MM.1S (cell line): Measurements from ENCODE around the gene NUP153.

Source experiments
- DNase-seq: peaks from one replicate; pipeline ENCODE4 v3.0.0-alpha.2; 2015
- H2AFZ ChIP-seq: fragments of 300-600 bp; sonication (generic); 2 replicates; pipeline ENCODE4 v1.6.0; 2016; ENCODE audit warnings: antibody characterized with exemption, low read length
- H3F3A ChIP-seq: fragments of 300-600 bp; sonication (generic); 2 replicates; pipeline ENCODE4 v1.6.1; 2016; ENCODE audit warnings: mild to moderate bottlenecking, antibody characterized with exemption, low read length, moderate library complexity, mixed read lengths; ENCODE audit not compliant: insufficient read depth
- H3K27ac ChIP-seq: fragments of 300-600 bp; sonication (generic); 2 replicates; pipeline ENCODE4 v1.5.1; 2016; ENCODE audit warnings: mild to moderate bottlenecking, low read length
- H3K27me3 ChIP-seq: fragments of 300-600 bp; sonication (generic); replicated peaks from 2 replicates; pipeline ENCODE4 v1.6.0; 2016; ENCODE audit warnings: low read length; ENCODE audit not compliant: insufficient read depth
- H3K36me3 ChIP-seq: fragments of 300-600 bp; sonication (generic); replicated peaks from 2 replicates; pipeline ENCODE4 v1.6.1; 2016; ENCODE audit warnings: mild to moderate bottlenecking, low read length, mixed read lengths; ENCODE audit not compliant: insufficient read depth
- H3K4me1 ChIP-seq: fragments of 300-600 bp; sonication (generic); 2 replicates; pipeline ENCODE4 v1.6.1; 2016; ENCODE audit warnings: low read length, mixed read lengths
- H3K4me2 ChIP-seq: fragments of 300-600 bp; sonication (generic); 2 replicates; pipeline ENCODE4 v1.6.0; 2016; ENCODE audit warnings: low read depth, low read length
- H3K4me3 ChIP-seq: fragments of 300-600 bp; sonication (generic); 2 replicates; pipeline ENCODE4 v1.5.1; 2016; ENCODE audit warnings: low read length, mixed read lengths
- H3K79me2 ChIP-seq: fragments of 300-600 bp; sonication (generic); 2 replicates; pipeline ENCODE4 v1.6.1; 2016; ENCODE audit warnings: mixed run types, low read length, mixed read lengths
- H3K9ac ChIP-seq: fragments of 300-600 bp; sonication (generic); 2 replicates; pipeline ENCODE4 v1.6.1; 2016; ENCODE audit warnings: low read length, mixed read lengths
- H3K9me2 ChIP-seq: fragments of 300-600 bp; sonication (generic); replicated peaks from 2 replicates; pipeline ENCODE4 v1.6.1; 2016; ENCODE audit warnings: mild to moderate bottlenecking, low read length, mixed read lengths; ENCODE audit not compliant: insufficient read depth
- H3K9me3 ChIP-seq: fragments of 300-600 bp; sonication (generic); replicated peaks from 2 replicates; pipeline ENCODE4 v1.6.1; 2016; ENCODE audit warnings: mild to moderate bottlenecking, low read length, mixed read lengths; ENCODE audit not compliant: insufficient read depth
- H4K20me1 ChIP-seq: fragments of 300-600 bp; sonication (generic); 2 replicates; pipeline ENCODE4 v1.6.1; 2016; ENCODE audit warnings: mild to moderate bottlenecking, low read length, moderate library complexity, mixed read lengths; ENCODE audit not compliant: insufficient read depth
- CTCF ChIP-seq: fragments of 300-600 bp; sonication (generic); IDR thresholded peaks from 2 replicates; pipeline ENCODE4 v1.5.1; 2016; ENCODE audit warnings: antibody characterized with exemption, low read length, mixed read lengths
- EZH2 ChIP-seq: fragments of 300-600 bp; sonication (generic); optimal IDR thresholded peaks from 2 replicates; pipeline ENCODE3; 2017; ENCODE audit warnings: low read depth, mild to moderate bottlenecking, antibody characterized with exemption, low read length, mixed read lengths
- EZH2phosphoT487 ChIP-seq: fragments of 300-600 bp; sonication (generic); IDR thresholded peaks from 2 replicates; pipeline ENCODE4 v1.6.1; 2018; ENCODE audit warnings: antibody characterized with exemption, low read length

The NUP153 gene

GRCh38 chr6:17688481-17688880 is 18.2 kb downstream of the NUP153 start:
- H3K36me3 ChIP-seq = peaks cover 4% of the 10 kb centered on the region
- no peak overlapping the region for H3K4me2 ChIP-seq
- TF ChIP-seq CTCF (no peak), EZH2phosphoT487 (no peak), EZH2 (no peak)
- peaks cover 63% of the 10 kb centered on the region for H4K20me1 ChIP-seq
- H3K27me3 ChIP-seq = no peaks in the 10 kb centered on the region
- H3K9me2 ChIP-seq = no peaks in the 10 kb centered on the region
- H3K9ac ChIP-seq = no peak overlapping the region
- no peak overlapping the region for H3K27ac ChIP-seq
- no peak overlapping the region for H3K4me3 ChIP-seq
- no peak overlapping the region for H2AFZ ChIP-seq
- no peak for DNase-seq
- no peaks in the 10 kb centered on the region for H3K9me3 ChIP-seq
- no peaks in the 10 kb centered on the region for H3K4me1 ChIP-seq
- peaks cover 98% of the 10 kb centered on the region for H3K79me2 ChIP-seq
- 0 out of 2 replicates have a peak, but pooled peaks cover 2% of the 10 kb centered on the region for H3F3A ChIP-seq

- Histone ChIP-seq H3K9me2 (no peaks in the 10 kb centered on the region), H3K27ac (no peak overlapping the region), H3K36me3 (peaks cover 4% of the 10 kb centered on the region), H2AFZ (no peak overlapping the region), H4K20me1 (peaks cover 58% of the 10 kb centered on the region), H3K4me3 (no peak overlapping the region), H3K4me1 (no peaks in the 10 kb centered on the region), H3K4me2 (no peak overlapping the region), H3F3A (0 out of 2 replicates have a peak, but pooled peaks cover 2% of the 10 kb centered on the region), H3K9me3 (no peaks in the 10 kb centered on the region), H3K27me3 (no peaks in the 10 kb centered on the region), H3K9ac (no peak overlapping the region), H3K79me2 (peaks cover 98% of the 10 kb centered on the region)
- TF ChIP-seq CTCF (no peak), EZH2phosphoT487 (no peak), EZH2 (no peak)
- DNase-seq = no peak
Measured at GRCh38 chr6:17687136-17687535, 19.6 kb downstream of the NUP153 start.

GRCh38 chr6:17684134-17684533 is 22.6 kb downstream of the NUP153 start:
- peaks cover 98% of the 10 kb centered on the region for H3K79me2 ChIP-seq
- H3K27me3 ChIP-seq = no peaks in the 10 kb centered on the region
- H3K4me3 ChIP-seq = no peak overlapping the region
- 0 out of 2 replicates have a peak, but pooled peaks cover 2% of the 10 kb centered on the region for H3F3A ChIP-seq
- peaks cover 4% of the 10 kb centered on the region for H3K36me3 ChIP-seq
- H3K9me2 ChIP-seq = no peaks in the 10 kb centered on the region
- TF ChIP-seq EZH2 (no peak), CTCF (no peak), EZH2phosphoT487 (no peak)
- H3K9me3 ChIP-seq = no peaks in the 10 kb centered on the region
- no peak for DNase-seq
- H3K9ac ChIP-seq = no peak overlapping the region
- no peak overlapping the region for H3K4me2 ChIP-seq
- H2AFZ ChIP-seq = no peak overlapping the region
- H3K4me1 ChIP-seq = no peaks in the 10 kb centered on the region
- H3K27ac ChIP-seq = no peak overlapping the region
- peaks cover 59% of the 10 kb centered on the region for H4K20me1 ChIP-seq
